Measurements from ENCODE around the gene MC2R. TPM values are rescaled to one million over a fixed set of nuclear protein-coding genes. Genes with fewer than 3 reads are reported as not detected.
"Not testable (repeated sequence)": the region's sequence is repeated elsewhere in the genome, so short reads cannot be mapped to it uniquely, and the experiment has no call there.

The MC2R gene
- polyA plus RNA-seq, 3 donors = not detected

DNA sequence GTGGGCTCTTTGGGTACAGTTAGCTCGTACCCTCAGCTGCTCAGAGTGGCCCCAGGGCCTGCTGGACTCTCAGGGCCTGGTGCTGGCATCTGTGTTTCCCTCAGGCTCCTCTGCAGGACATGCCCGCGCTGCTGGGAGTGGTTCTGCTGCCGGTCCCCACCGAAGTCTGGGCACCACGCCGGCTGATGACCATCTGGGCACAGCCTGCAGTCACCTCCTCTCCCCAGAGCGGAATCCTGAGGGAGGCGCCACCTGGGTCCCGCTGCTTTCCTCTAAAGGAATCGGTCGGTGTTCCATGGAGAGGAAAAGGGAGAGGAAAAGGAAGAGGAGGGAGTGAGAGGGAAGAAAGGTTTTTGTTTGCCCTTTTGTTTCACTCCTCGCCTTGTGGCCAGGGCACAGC, 43.6 kb downstream of the MC2R start:
- peaks cover 0 to 3% (median 2%) of the 10 kb centered on the region in 7 donors for H3K9me3 Mint-ChIP-seq
- H4K20me1 ChIP-seq (ENCODE audit: insufficient read depth, low read length) = no peaks in the 10 kb centered on the region
- no peaks in the 10 kb centered on the region for H3K4me1 ChIP-seq (ENCODE audit: control insufficient read depth in 1 of 2, insufficient read depth in 2 of 2, low read length in 2 of 2)
- intact Hi-C loops (cut with micrococcal nuclease) = no loop called here
- H3K4me3 ChIP-seq (replicated peaks in 1 of 3; ENCODE audit: low read depth in 2 of 3, low read length in 3 of 3) = no peak overlapping the region
- H3K27me3 Mint-ChIP-seq (ENCODE audit: low read depth in 3 of 3) = peaks cover 32 to 43% (median 36%) of the 10 kb centered on the region in 3 donors
- no peaks in the 10 kb centered on the region for H3K9me3 ChIP-seq (replicated peaks in 1 of 2; ENCODE audit: control insufficient read depth in 1 of 2, insufficient read depth in 1 of 2, low read length in 2 of 2)
- no peaks in the 10 kb centered on the region for H3K36me3 Mint-ChIP-seq
- no peak for DNase-seq
- TF ChIP-seq, protein P1, sequence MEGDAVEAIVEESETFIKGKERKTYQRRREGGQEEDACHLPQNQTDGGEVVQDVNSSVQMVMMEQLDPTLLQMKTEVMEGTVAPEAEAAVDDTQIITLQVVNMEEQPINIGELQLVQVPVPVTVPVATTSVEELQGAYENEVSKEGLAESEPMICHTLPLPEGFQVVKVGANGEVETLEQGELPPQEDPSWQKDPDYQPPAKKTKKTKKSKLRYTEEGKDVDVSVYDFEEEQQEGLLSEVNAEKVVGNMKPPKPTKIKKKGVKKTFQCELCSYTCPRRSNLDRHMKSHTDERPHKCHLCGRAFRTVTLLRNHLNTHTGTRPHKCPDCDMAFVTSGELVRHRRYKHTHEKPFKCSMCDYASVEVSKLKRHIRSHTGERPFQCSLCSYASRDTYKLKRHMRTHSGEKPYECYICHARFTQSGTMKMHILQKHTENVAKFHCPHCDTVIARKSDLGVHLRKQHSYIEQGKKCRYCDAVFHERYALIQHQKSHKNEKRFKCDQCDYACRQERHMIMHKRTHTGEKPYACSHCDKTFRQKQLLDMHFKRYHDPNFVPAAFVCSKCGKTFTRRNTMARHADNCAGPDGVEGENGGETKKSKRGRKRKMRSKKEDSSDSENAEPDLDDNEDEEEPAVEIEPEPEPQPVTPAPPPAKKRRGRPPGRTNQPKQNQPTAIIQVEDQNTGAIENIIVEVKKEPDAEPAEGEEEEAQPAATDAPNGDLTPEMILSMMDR (IDR thresholded peaks at IDR 0.05) = no peak
- no peak overlapping the region for H2AFZ ChIP-seq (ENCODE audit: insufficient read depth, low read depth, low read length, poor library complexity, severe bottlenecking)
- peaks cover 8 to 36% of the 10 kb centered on the region in 2 donors for H3K27me3 ChIP-seq (ENCODE audit: control insufficient read depth in 2 of 2, insufficient read depth in 2 of 2, low read length in 2 of 2)
- no peaks in the 10 kb centered on the region for H3K36me3 ChIP-seq (replicated peaks in 1 of 2; ENCODE audit: control insufficient read depth in 1 of 2, insufficient read depth in 2 of 2, low read length in 2 of 2)
- no peaks in the 10 kb centered on the region for H3K79me2 ChIP-seq (ENCODE audit: insufficient read depth, low read length)
- H3K27ac Mint-ChIP-seq = no peak overlapping the region
- H3K9ac ChIP-seq (ENCODE audit: insufficient read depth, low read length, poor library complexity, severe bottlenecking) = no peak overlapping the region
- H3K4me3 Mint-ChIP-seq = no peak overlapping the region
- 47% methylated on average over 10 of the region's 13 CpGs for WGBS (ENCODE audit: insufficient coverage)
- H3K27ac ChIP-seq (ENCODE audit: low read depth in 1 of 2, low read length in 2 of 2) = no peak overlapping the region
- no peak overlapping the region for H3K4me2 ChIP-seq (replicated peaks; ENCODE audit: extremely low read depth, low read length, poor library complexity, severe bottlenecking)
- no peaks in the 10 kb centered on the region for H3K4me1 Mint-ChIP-seq

DNA sequence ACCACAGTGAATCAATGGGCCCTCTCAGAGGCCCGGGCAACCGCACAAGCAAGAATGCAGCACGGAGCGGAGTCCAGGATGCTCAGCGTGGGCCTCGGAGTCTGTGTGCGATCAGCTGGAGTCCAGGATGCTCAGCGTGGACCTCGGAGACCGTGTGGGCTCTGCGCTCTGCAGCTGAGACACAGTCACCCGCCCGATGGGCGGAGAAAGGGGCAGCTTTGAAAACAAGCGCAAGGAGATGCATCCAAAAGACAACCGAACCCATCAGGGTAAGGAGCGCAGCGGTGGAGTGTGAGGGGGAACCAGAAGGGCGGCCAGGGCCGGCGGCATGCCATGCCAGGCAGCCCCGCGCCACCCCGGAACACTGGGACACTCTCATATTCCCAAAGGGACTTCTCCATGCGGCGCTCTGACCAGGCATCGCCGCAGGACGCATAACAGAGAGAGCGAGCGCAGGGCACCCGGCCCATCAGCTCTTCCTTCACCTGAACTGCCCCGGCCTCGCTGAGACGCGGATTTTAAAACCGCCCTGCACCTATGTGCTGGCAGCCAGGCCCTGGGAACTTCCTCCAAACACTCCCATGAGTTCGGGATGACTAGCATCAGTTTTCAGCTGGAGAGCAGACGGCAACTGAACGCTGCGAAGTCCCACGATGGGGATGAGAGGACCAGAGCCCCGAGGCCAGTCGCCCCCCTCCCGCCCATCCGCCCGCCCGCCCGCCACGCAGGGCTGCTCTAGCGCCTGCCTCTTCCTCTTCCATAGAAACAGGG, 46.6 kb downstream of the MC2R start:
- WGBS (ENCODE audit: insufficient coverage) = 6% methylated on average over 39 of the region's 51 CpGs
- intact Hi-C loops (cut with micrococcal nuclease) = no loop called here
- Histone ChIP-seq H3K4me2 (replicated peaks; ENCODE audit: extremely low read depth, low read length, poor library complexity, severe bottlenecking) (no peak overlapping the region), H3K27me3 (ENCODE audit: control insufficient read depth in 2 of 2, insufficient read depth in 2 of 2, low read length in 2 of 2) (peaks cover 8 to 36% of the 10 kb centered on the region in 2 donors), H4K20me1 (ENCODE audit: insufficient read depth, low read length) (no peaks in the 10 kb centered on the region), H2AFZ (ENCODE audit: insufficient read depth, low read depth, low read length, poor library complexity, severe bottlenecking) (no peak overlapping the region), H3K9ac (ENCODE audit: insufficient read depth, low read length, poor library complexity, severe bottlenecking) (no peak overlapping the region), H3K4me1 (ENCODE audit: control insufficient read depth in 1 of 2, insufficient read depth in 2 of 2, low read length in 2 of 2) (no peaks in the 10 kb centered on the region), H3K4me3 (replicated peaks in 1 of 3; ENCODE audit: low read depth in 2 of 3, low read length in 3 of 3) (no peak overlapping the region), H3K9me3 (replicated peaks in 1 of 2; ENCODE audit: control insufficient read depth in 1 of 2, insufficient read depth in 1 of 2, low read length in 2 of 2) (no peaks in the 10 kb centered on the region), H3K27ac (ENCODE audit: low read depth in 1 of 2, low read length in 2 of 2) (no peak overlapping the region), H3K36me3 (replicated peaks in 1 of 2; ENCODE audit: control insufficient read depth in 1 of 2, insufficient read depth in 2 of 2, low read length in 2 of 2) (no peaks in the 10 kb centered on the region), H3K79me2 (ENCODE audit: insufficient read depth, low read length) (no peaks in the 10 kb centered on the region)
- Mint-ChIP-seq H3K4me3 (peak overlapping the region in 1 of 2 donors; percentile 68), H3K27ac (no peak overlapping the region), H3K36me3 (no peaks in the 10 kb centered on the region), H3K4me1 (no peaks in the 10 kb centered on the region), H3K27me3 (ENCODE audit: low read depth in 3 of 3) (peaks cover 31 to 53% (median 38%) of the 10 kb centered on the region in 3 donors), H3K9me3 (peaks cover 0 to 6% (median 3%) of the 10 kb centered on the region in 7 donors)
- DNase-seq = no peak
- TF ChIP-seq, protein P1 (IDR thresholded peaks at IDR 0.05) = no peak

DNA sequence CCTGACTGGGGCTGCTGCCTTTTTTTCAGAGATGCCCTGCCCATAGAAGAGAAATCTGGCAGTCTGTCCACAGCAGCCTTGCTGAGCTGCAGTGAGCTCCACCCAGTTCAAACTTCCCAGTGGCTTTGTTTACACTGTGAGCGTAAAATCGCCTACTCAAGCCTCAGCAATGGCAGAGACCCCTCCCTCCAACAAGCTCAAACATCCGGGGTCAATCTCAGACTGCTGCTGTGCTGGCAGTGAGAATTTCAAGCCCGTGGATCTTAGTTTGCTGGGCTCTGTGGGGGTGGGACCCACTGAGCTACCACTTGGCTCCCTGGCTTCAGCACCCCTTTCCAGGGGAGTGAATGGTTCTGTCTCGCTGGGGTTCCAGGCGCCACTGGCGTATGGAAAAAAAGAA, 52.4 kb downstream of the MC2R start:
- H3K9ac ChIP-seq (ENCODE audit: insufficient read depth, low read length, poor library complexity, severe bottlenecking); H3K9me3 ChIP-seq (replicated peaks in 1 of 2; ENCODE audit: control insufficient read depth in 1 of 2, insufficient read depth in 1 of 2, low read length in 2 of 2); DNase-seq; H3K36me3 Mint-ChIP-seq; H3K4me3 Mint-ChIP-seq; H3K4me2 ChIP-seq (replicated peaks; ENCODE audit: extremely low read depth, low read length, poor library complexity, severe bottlenecking); H3K27ac Mint-ChIP-seq; H2AFZ ChIP-seq (ENCODE audit: insufficient read depth, low read depth, low read length, poor library complexity, severe bottlenecking); H3K4me1 Mint-ChIP-seq; H3K27me3 ChIP-seq (ENCODE audit: control insufficient read depth in 2 of 2, insufficient read depth in 2 of 2, low read length in 2 of 2); H3K36me3 ChIP-seq (replicated peaks in 1 of 2; ENCODE audit: control insufficient read depth in 1 of 2, insufficient read depth in 2 of 2, low read length in 2 of 2); H4K20me1 ChIP-seq (ENCODE audit: insufficient read depth, low read length); H3K79me2 ChIP-seq (ENCODE audit: insufficient read depth, low read length); intact Hi-C loops (cut with micrococcal nuclease); H3K27ac ChIP-seq (ENCODE audit: low read depth in 1 of 2, low read length in 2 of 2); H3K4me3 ChIP-seq (replicated peaks in 1 of 3; ENCODE audit: low read depth in 2 of 3, low read length in 3 of 3); H3K4me1 ChIP-seq (ENCODE audit: control insufficient read depth in 1 of 2, insufficient read depth in 2 of 2, low read length in 2 of 2): not testable (repeated sequence)
- WGBS (ENCODE audit: insufficient coverage) = 60% methylated on average over 7 of the region's 7 CpGs
- Mint-ChIP-seq H3K9me3 (peaks cover 2 to 12% (median 6%) of the 10 kb centered on the region in 7 donors), H3K27me3 (ENCODE audit: low read depth in 3 of 3) (peaks cover 10 to 22% (median 14%) of the 10 kb centered on the region in 3 donors)
